Activated naive CD8-positive, alpha-beta T cell (primary cell): ENCODE measurements around the gene GANC.

ENCODE experiments used
- H3K27ac Mint-ChIP-seq: one replicate; pipeline ENCODE4 v1.8.0; 2021; ENCODE audit warnings: mixed read lengths
- H3K27me3 Mint-ChIP-seq: one replicate; pipeline ENCODE4 v1.8.0; 2021; ENCODE audit warnings: mixed read lengths
- H3K36me3 Mint-ChIP-seq: one replicate; pipeline ENCODE4 v1.8.0; 2021; ENCODE audit warnings: mixed read lengths
- H3K4me1 Mint-ChIP-seq: one replicate; pipeline ENCODE4 v1.8.0; 2021; ENCODE audit warnings: low read depth, mixed read lengths
- H3K4me3 Mint-ChIP-seq: one replicate; pipeline ENCODE4 v1.8.0; 2021; ENCODE audit warnings: mild to moderate bottlenecking, mixed read lengths
- H3K9me3 Mint-ChIP-seq: one replicate; pipeline ENCODE4 v1.8.0; 2021; ENCODE audit warnings: low read depth, mixed read lengths

GANC gene

DNA sequence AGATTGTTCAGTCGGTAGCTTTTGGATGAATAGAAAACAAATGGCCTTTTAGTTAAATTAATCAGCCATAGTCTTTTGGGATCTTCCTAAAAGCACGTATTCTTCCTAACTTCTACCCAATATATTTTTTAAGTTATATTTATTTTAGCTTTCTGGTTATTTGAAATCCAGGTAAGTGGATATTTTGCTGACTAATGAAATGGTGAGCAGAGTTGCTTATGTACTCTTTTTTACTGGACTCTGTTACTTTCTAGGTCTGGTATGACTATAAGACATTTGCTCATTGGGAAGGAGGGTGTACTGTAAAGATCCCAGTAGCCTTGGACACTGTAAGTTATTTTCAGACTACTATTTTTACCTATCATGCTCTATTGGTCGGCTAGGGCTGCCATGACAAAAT lies 72.5 kb downstream of the GANC start:
- no peak overlapping the region for H3K27ac Mint-ChIP-seq
- H3K4me1 Mint-ChIP-seq: no peaks in the 10 kb centered on the region
- no peaks in the 10 kb centered on the region for H3K9me3 Mint-ChIP-seq
- no peaks in the 10 kb centered on the region for H3K27me3 Mint-ChIP-seq
- H3K36me3 Mint-ChIP-seq: peaks cover 14% of the 10 kb centered on the region
- H3K4me3 Mint-ChIP-seq: no peak overlapping the region

DNA sequence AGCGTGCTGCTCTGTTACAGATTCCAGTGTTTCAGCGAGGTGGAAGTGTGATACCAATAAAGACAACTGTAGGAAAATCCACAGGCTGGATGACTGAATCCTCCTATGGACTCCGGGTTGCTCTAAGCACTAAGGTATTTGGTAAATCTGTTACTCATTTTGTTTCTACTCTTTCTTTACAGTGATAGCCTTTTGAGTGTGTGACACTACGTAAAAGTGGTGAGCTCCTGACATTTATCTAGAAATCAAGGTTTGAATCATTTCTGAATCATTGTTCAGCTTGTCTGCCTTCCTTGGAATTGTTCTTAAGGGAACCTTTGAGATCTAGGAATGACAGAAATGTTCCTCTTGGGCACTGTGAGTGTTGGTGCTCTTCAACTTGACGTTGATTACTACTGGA lies 75.1 kb downstream of the GANC start:
- Mint-ChIP-seq H3K4me3 (no peak overlapping the region), H3K27me3 (no peaks in the 10 kb centered on the region), H3K36me3 (peaks cover 17% of the 10 kb centered on the region), H3K27ac (no peak overlapping the region), H3K9me3 (no peaks in the 10 kb centered on the region), H3K4me1 (no peaks in the 10 kb centered on the region)

DNA sequence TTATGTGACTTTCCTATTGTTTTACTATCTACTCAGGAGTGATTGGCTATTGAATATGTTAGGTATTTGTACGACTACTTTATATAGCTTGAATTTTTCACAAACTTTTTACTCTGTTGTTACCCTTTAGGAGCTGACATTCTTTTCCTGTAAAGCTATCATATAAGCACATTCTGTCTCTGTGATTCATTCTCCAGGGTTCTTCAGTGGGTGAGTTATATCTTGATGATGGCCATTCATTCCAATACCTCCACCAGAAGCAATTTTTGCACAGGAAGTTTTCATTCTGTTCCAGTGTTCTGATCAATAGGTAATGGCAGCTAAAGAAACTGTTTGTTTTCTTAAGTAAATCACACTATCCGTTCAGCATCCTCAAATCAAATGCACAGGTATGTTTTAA lies 76.2 kb downstream of the GANC start:
- Mint-ChIP-seq H3K9me3 (no peaks in the 10 kb centered on the region), H3K4me1 (no peaks in the 10 kb centered on the region), H3K27ac (no peak overlapping the region), H3K36me3 (peaks cover 20% of the 10 kb centered on the region), H3K27me3 (no peaks in the 10 kb centered on the region), H3K4me3 (no peak overlapping the region)

DNA sequence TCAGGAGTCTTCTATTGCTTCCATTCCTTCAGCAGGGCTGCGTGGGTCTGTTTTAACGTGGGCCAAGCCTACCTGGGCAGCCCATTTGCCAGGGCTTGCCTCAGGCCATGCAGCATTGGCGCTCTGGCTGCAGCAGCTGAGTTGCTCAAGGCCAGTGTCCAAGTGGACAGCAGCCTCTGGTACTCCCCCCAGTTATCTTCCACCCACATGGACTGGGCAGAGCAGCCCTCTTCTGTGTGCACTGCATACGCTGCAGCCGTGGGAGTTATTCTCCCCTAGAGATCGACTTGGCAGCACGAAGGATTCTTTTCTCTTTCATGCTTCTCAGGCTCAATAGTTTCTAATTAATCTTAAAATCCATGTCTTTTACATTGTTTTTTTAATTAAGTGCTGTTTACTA lies 79.4 kb downstream of the GANC start:
- Mint-ChIP-seq H3K36me3 (peaks cover 15% of the 10 kb centered on the region), H3K4me1 (no peaks in the 10 kb centered on the region), H3K9me3 (no peaks in the 10 kb centered on the region), H3K27me3 (no peaks in the 10 kb centered on the region), H3K27ac (no peak overlapping the region), H3K4me3 (no peak overlapping the region)

DNA sequence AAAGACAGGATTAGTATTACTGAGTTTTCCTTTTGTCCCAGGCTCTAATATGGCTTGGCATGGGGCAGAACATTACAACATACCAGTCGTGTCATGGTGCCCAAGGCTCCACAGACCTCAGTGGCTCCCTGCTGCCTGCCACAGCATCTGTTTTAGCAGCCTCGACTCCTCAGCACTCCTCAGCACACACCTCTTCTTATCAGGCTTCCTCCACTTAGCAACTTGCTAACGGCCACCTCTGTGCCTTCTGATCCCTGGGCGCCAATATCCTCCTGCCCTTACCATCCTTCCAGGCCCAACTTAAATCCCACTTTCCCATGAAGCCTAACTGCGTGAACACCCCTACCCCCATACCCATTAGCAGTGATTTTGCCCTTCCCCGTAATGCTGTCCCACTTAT lies 80.1 kb downstream of the GANC start:
- Mint-ChIP-seq H3K4me3 (no peak overlapping the region), H3K4me1 (no peaks in the 10 kb centered on the region), H3K36me3 (peaks cover 15% of the 10 kb centered on the region), H3K27ac (no peak overlapping the region), H3K9me3 (no peaks in the 10 kb centered on the region), H3K27me3 (no peaks in the 10 kb centered on the region)

DNA sequence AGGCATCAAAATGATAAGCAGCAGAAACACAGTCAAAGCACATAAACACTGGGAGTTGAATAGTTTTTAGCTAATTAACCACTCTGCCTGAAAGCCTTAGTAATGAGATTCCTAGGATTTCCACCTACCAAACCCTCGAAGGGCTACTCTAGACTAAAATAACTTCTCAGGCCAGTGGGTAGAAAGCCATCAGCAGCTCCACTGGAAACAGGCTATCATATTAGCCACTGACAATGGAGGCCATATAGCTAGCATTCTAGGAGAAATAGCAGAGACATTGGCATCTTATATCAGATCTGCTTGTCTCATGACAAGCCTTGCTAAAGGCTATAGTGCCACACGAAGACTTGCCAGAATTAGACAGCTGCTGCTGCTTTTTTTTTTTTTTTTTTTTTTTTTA lies 81.8 kb downstream of the GANC start:
- H3K9me3 Mint-ChIP-seq: no peaks in the 10 kb centered on the region
- peaks cover 12% of the 10 kb centered on the region for H3K36me3 Mint-ChIP-seq
- H3K4me3 Mint-ChIP-seq: no peak overlapping the region
- no peaks in the 10 kb centered on the region for H3K4me1 Mint-ChIP-seq
- H3K27me3 Mint-ChIP-seq: no peaks in the 10 kb centered on the region
- H3K27ac Mint-ChIP-seq: no peak overlapping the region

DNA sequence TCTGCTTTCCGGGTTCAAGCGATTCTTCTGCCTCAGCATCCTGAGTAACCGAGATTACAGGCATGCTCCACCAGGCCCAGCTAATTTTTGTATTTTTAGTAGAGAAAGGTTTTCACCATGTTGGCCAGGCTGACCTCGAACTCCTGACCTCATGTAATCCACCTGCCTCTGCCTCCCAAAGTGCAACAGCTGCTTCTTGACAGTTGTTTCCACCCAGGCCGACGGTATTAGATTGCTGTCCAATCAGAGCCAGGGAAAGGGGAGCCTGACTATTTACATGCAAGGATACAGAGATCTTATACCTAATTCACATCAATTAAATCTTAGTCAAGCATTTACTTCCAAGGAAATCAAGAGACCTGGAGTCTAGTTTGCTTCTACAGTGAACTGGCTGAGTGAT lies 82.3 kb downstream of the GANC start:
- Mint-ChIP-seq H3K27ac (no peak overlapping the region), H3K9me3 (no peaks in the 10 kb centered on the region), H3K4me3 (no peak overlapping the region), H3K36me3 (peaks cover 12% of the 10 kb centered on the region), H3K4me1 (no peaks in the 10 kb centered on the region), H3K27me3 (no peaks in the 10 kb centered on the region)

DNA sequence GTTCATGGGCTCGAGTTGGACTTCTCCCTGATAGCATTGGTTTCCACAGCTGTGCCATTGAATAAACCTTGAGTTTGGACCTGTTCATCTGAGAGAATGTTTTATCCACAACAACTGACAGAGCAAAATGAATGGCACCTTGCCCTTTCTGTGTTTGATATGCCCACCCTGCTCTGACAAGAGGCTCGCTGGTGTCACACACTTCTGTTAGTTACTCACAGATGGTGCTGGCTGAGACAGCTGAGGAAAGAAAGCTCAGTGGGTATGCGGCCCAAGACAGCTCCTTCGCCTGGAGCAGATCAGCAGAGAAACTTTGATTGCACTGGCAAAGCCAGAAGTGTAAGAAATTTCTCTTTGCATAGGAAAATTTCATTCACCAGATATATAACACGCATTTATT lies 83.8 kb downstream of the GANC start:
- Mint-ChIP-seq H3K27me3 (no peaks in the 10 kb centered on the region), H3K4me3 (no peak overlapping the region), H3K36me3 (peaks cover 11% of the 10 kb centered on the region), H3K27ac (no peak overlapping the region), H3K4me1 (no peaks in the 10 kb centered on the region), H3K9me3 (no peaks in the 10 kb centered on the region)

DNA sequence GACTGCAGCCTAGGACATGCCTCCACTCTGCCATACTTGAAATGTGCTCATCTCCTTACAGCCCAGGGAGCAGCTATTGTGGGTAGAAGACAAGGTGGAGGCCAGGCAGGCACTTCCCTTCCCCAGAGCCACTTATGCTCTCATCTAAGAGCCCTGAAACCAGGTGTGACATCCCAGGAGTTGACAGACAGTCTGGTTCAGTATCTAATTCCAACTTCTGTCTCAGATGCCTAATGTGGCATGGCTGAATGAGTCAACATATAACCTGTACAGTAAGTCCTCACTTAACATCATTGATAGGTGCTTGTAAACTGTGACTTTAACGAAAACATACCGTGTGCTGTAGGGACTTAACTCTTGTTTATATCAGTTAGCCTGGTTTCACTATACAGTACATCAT lies 85.1 kb downstream of the GANC start:
- Mint-ChIP-seq H3K27ac (no peak overlapping the region), H3K36me3 (peaks cover 11% of the 10 kb centered on the region), H3K27me3 (no peaks in the 10 kb centered on the region), H3K4me1 (no peaks in the 10 kb centered on the region), H3K9me3 (no peaks in the 10 kb centered on the region), H3K4me3 (no peak overlapping the region)

DNA sequence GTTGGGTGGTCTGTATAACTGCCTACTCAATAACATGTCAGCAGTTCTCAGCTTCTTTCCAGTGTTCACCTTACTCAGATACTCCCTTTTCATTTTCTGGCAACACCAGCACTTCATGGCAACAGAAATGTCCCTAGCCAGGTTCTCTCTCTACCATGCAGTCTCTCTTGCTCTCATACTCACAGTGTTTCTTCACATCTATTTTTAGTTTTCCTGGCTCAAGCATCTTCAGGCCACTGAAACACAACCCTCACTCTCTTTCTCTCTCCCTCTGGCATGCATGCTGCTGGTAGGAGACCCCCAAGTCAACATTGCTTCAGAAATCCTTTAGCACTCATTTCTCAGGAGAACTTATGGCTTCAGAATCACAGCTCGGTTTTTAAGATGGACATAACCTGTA lies 86.2 kb downstream of the GANC start, which contains the start of gene CAPN3:
Gene CAPN3, plus strand, starts transcription at position 253 of the 400 bp plus-strand sequence. CDS start 305 bp downstream, outside the sequence.
- H3K9me3 Mint-ChIP-seq: no peaks in the 10 kb centered on the region
- no peaks in the 10 kb centered on the region for H3K4me1 Mint-ChIP-seq
- H3K36me3 Mint-ChIP-seq: peaks cover 7% of the 10 kb centered on the region
- no peak within 1 kb of the TSS for H3K4me3 Mint-ChIP-seq
- H3K27me3 Mint-ChIP-seq: no peaks in the 10 kb centered on the region
- H3K27ac Mint-ChIP-seq: no peak within 1 kb of the TSS

DNA sequence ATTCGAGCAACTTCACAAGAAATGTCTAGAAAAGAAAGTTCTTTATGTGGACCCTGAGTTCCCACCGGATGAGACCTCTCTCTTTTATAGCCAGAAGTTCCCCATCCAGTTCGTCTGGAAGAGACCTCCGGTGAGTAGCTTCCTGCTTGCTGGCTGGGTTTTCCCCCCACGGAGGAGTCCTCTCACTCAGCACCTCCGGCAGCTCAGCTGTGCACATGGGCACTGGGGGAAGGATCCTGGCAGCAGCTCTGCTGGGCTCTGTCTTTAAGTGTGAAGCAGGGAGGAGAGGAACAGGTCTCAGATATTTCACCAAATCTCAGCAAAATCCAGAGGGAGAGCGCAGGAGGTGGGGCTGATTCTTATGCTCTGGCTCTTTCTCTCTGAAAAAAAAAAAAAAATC lies 87.0 kb downstream of the GANC start:
- Mint-ChIP-seq H3K27me3 (no peaks in the 10 kb centered on the region), H3K9me3 (no peaks in the 10 kb centered on the region), H3K27ac (no peak overlapping the region), H3K36me3 (peaks cover 7% of the 10 kb centered on the region), H3K4me1 (no peaks in the 10 kb centered on the region), H3K4me3 (no peak overlapping the region)

DNA sequence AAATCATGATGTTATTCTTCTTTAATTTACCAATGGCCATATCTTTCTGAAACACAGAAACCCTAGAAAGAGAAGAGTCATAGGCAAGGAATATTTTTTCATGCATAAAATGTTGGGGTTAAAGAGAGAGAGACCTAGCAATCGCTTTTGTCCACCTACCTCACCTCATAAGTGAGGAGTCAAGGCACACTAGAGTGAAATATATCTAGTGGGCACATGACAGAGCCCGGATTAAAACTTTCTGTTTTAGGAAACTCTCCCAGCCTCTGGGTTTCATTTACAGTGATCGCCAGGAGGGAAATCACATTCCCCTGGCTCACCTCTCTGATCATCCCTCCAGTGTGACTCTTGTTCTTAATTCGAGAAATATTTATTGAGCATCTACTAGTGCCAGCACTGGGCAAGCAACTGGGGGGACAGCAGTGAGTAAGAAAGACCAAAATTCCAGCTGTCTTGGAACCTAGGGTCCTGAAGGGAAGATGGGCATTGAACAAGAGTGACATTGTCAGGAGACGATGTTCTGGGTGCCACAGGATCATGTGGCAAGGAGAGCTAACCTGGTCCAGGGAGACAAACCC lies 87.6 kb downstream of the GANC start:
- Mint-ChIP-seq H3K9me3 (no peaks in the 10 kb centered on the region), H3K27me3 (no peaks in the 10 kb centered on the region), H3K4me1 (no peaks in the 10 kb centered on the region), H3K4me3 (no peak overlapping the region), H3K36me3 (peaks cover 10% of the 10 kb centered on the region), H3K27ac (no peak overlapping the region)

DNA sequence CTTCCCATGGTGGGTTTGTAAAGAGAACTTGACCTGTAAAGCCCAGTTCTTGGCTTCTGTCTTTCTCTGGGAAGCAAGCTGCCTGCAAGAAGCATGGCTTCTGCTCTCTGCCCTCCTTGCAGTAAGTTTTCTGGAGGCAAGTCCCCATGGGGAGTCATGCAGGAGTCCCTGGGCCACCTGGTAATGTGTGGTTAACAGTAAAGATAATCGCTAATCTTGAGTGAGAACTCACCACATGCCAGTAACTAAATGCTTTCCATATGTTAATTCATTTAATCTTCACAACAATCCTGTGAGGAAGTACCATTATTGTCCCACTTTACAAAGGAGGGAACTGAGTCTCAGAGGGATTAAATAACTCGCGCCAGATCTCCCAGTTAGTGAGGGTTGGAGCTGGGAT lies 90.5 kb downstream of the GANC start:
- H3K9me3 Mint-ChIP-seq: no peaks in the 10 kb centered on the region
- H3K36me3 Mint-ChIP-seq: peaks cover 12% of the 10 kb centered on the region
- no peaks in the 10 kb centered on the region for H3K4me1 Mint-ChIP-seq
- H3K4me3 Mint-ChIP-seq: no peak overlapping the region
- H3K27me3 Mint-ChIP-seq: no peaks in the 10 kb centered on the region
- no peak overlapping the region for H3K27ac Mint-ChIP-seq

DNA sequence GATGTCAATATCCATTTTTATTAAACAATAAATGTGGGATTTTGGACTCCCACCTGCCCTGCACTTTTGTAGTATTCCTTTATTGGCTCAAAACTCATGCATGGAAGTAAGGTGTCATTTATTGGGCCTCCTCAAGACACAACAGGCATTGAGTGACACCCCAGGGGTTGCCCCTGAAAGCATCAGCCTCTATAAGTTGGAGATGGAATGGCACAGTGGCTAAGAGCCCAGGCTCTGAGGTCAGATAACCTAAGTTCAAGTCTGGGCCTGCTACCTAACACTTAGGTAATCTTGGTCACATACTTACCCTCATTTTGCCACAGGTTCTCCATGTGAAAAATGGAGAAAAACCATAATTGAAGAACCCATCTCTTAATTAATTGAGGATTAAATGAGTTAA lies 90.9 kb downstream of the GANC start:
- no peak overlapping the region for H3K4me3 Mint-ChIP-seq
- no peak overlapping the region for H3K27ac Mint-ChIP-seq
- H3K4me1 Mint-ChIP-seq: no peaks in the 10 kb centered on the region
- no peaks in the 10 kb centered on the region for H3K9me3 Mint-ChIP-seq
- peaks cover 12% of the 10 kb centered on the region for H3K36me3 Mint-ChIP-seq
- H3K27me3 Mint-ChIP-seq: no peaks in the 10 kb centered on the region

DNA sequence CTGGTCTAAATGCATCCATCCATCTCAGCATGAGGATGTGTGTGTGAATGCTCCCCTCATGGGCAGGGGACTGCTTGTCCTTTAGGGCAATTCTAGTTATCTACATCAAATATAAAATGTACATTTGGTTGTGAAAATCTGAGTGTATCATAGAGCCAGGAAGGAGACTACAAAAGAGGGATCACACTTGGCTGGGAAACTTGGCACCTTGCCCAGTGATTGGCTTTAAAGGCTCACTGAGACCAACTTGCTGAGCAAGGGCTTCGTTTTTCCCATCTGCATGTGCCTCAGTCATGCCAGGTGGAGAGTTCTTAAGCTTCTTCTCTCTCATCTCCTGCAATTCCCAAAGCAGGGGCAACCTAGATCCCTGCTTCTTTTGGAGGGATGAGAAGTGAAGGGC lies 91.5 kb downstream of the GANC start:
- no peaks in the 10 kb centered on the region for H3K27me3 Mint-ChIP-seq
- H3K36me3 Mint-ChIP-seq: peaks cover 10% of the 10 kb centered on the region
- no peak overlapping the region for H3K27ac Mint-ChIP-seq
- no peaks in the 10 kb centered on the region for H3K9me3 Mint-ChIP-seq
- no peak overlapping the region for H3K4me3 Mint-ChIP-seq
- no peaks in the 10 kb centered on the region for H3K4me1 Mint-ChIP-seq

DNA sequence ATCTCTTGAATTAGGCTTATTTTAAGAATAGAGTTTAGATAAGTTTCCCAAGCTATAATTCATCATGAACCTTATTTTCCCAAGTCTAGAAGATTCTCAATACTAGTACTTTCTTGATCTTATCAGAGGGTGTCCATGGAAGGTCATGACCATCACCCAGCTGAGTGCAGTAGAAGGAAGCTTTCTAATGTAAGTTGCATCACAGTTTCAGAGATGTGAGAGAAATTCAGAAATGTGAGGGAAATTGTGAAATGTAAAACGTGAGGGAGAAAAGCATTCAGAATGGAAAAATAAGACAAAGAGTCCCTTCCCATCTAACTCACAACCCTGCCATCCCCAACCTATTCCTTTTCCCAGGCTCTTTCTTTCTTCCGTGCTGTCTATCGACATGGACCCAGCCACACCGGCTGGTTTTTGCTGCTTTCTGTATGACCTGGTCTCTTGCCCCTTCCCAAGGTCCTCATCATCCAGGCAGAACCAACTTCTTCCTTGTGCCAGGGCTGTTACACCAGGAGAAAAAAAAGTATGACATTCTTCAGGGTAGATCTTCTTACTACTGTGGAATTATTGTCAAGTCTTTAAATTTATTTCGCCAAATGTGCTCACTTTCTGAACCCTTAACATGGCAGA lies 93.0 kb downstream of the GANC start:
- peaks cover 11% of the 10 kb centered on the region for H3K36me3 Mint-ChIP-seq

More for the DNA sequence above, 93.0 kb downstream of the GANC start:
- Mint-ChIP-seq H3K27ac (no peak overlapping the region), H3K4me3 (no peak overlapping the region), H3K4me1 (no peaks in the 10 kb centered on the region), H3K27me3 (no peaks in the 10 kb centered on the region), H3K9me3 (no peaks in the 10 kb centered on the region)
